Astrocyte (in vitro differentiated cells and primary cell): ENCODE results near the gene FAM124A.

ENCODE experiments used
- EZH2 ChIP-seq: IDR thresholded peaks from 2 replicates; pipeline ENCODE4 v1.6.1; 2012; ENCODE audit warnings: mild to moderate bottlenecking, low read length, inconsistent platforms; ENCODE audit not compliant: insufficient read depth
- TF ChIP-seq, protein P1 (sequence below): IDR thresholded peaks from 2 replicates; pipeline ENCODE4 v1.5.1; 2011; ENCODE audit warnings: low read depth, mild to moderate bottlenecking, inconsistent platforms, low read length, moderate library complexity; ENCODE audit not compliant: insufficient read depth

DNA sequence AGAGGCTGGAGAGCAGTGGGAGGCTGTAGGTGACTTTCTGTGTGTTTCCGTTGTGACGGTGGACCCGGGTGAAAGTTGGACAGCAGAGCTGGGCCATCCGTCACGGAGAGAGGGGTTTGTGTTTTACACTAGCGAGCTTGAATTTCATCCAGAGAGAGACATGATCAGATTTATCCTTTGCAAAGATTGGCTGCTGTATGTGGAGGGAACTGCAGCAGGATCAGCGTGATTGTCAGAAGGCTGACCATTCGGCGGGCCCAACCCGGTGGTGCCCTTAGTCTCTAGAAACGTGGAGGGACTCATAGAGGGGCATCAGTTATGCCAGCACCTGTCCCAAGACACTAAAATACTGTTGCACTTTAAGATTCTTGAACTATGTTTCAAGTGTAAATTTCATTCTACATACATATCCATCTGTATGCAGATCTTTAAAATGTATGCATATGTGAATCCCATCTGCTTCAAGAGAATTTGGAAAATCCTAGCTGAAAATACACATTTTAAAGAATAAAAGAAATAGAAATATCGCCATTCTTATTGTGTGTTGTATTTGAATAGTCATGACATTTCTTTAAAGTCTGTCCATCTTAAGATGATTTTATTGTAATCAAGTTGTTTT lies 7.0 kb downstream of the FAM124A start:
- TF ChIP-seq, protein P1, sequence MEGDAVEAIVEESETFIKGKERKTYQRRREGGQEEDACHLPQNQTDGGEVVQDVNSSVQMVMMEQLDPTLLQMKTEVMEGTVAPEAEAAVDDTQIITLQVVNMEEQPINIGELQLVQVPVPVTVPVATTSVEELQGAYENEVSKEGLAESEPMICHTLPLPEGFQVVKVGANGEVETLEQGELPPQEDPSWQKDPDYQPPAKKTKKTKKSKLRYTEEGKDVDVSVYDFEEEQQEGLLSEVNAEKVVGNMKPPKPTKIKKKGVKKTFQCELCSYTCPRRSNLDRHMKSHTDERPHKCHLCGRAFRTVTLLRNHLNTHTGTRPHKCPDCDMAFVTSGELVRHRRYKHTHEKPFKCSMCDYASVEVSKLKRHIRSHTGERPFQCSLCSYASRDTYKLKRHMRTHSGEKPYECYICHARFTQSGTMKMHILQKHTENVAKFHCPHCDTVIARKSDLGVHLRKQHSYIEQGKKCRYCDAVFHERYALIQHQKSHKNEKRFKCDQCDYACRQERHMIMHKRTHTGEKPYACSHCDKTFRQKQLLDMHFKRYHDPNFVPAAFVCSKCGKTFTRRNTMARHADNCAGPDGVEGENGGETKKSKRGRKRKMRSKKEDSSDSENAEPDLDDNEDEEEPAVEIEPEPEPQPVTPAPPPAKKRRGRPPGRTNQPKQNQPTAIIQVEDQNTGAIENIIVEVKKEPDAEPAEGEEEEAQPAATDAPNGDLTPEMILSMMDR, result no peak
- no peak for TF ChIP-seq EZH2
